Vagina (tissue), 2 donors: ENCODE measurements around the gene CASKIN2. TPM values are rescaled to one million over a fixed set of nuclear protein-coding genes. Genes with fewer than 3 reads are reported as not detected.
A peak's percentile ranks its signal among the peaks of the same experiment; 100 is the strongest.

Source experiments
- DNase-seq, 2 donors: peaks; one replicate each; pipeline ENCODE4 v3.0.0-alpha.2; 2017; ENCODE audit errors: extremely low spot score in 2 of 2
- H3K27ac ChIP-seq: fragments of 200-600 bp; sonication (generic); one replicate; pipeline ENCODE4 v1.5.1; 2019
- H3K27me3 ChIP-seq: fragments of 200-600 bp; sonication (generic); one replicate; pipeline ENCODE4 v1.5.1; 2019
- H3K36me3 ChIP-seq, 2 donors: fragments of 200-600 bp; sonication (generic); one replicate each; pipeline ENCODE4 v1.5.1; 2017 to 2019
- H3K4me1 ChIP-seq: fragments of 200-600 bp; sonication (generic); one replicate; pipeline ENCODE4 v1.5.1; 2019
- H3K4me3 ChIP-seq, 2 donors: fragments of 200-600 bp; sonication (generic); 1 replicate in 1 of 2; 2 replicates in 1 of 2; pipeline ENCODE4 v1.5.1; 2016 to 2019
- H3K9me3 ChIP-seq: fragments of 200-600 bp; sonication (generic); one replicate; pipeline ENCODE4 v1.5.1; 2019
- POLR2A ChIP-seq, 2 donors: fragments of 450-650 bp; IDR thresholded peaks; one replicate each; pipeline ENCODE4 v1.6.1; 2017; ENCODE audit warnings: antibody characterized with exemption in 2 of 2, mild to moderate bottlenecking in 2 of 2, moderate library complexity in 2 of 2
- POLR2AphosphoS5 ChIP-seq, 2 donors: sonication (generic); formaldehyde crosslinking; IDR thresholded peaks; one replicate each; pipeline ENCODE4 v1.9.0; 2017; ENCODE audit warnings: antibody characterized with exemption in 2 of 2, mild to moderate bottlenecking in 2 of 2, low read depth in 1 of 2; ENCODE audit not compliant: insufficient read depth in 1 of 2
- intact Hi-C: fragments of 100-400 bp; cut with DNase I; formaldehyde crosslinking; loops from one replicate; pipeline ENCODE4 v1.15.1; 2023
- total RNA-seq: library from RNA; depleted of rRNA; stranded (reverse); fragments of >200 nt; gene quantifications from one replicate; pipeline ENCODE4 v1.2.3, GENCODE V29; 2016
- TF ChIP-seq, protein P1 (sequence below), 3 experiments: fragments of 450-650 bp in 2 of 3; fragments of 200-600 bp in 1 of 3; sonication (generic) in 1 of 3; IDR thresholded peaks; one replicate each; pipeline ENCODE4 v1.5.1; 2017 to 2019; ENCODE audit warnings: antibody characterized with exemption in 3 of 3, mild to moderate bottlenecking in 2 of 3, moderate library complexity in 2 of 3

Gene CASKIN2
- total RNA-seq, 1 donor from 2014 or later, result 19.9 TPM

- H3K36me3 ChIP-seq, result peaks cover 0 to 46% of the 10 kb centered on the region in 2 donors
- TF ChIP-seq POLR2A (IDR thresholded peaks at IDR 0.05) (no peak), POLR2AphosphoS5 (IDR thresholded peaks at IDR 0.05; ENCODE audit: insufficient read depth in 1 of 2, low read depth in 1 of 2) (no peak)
- TF ChIP-seq, protein P1, sequence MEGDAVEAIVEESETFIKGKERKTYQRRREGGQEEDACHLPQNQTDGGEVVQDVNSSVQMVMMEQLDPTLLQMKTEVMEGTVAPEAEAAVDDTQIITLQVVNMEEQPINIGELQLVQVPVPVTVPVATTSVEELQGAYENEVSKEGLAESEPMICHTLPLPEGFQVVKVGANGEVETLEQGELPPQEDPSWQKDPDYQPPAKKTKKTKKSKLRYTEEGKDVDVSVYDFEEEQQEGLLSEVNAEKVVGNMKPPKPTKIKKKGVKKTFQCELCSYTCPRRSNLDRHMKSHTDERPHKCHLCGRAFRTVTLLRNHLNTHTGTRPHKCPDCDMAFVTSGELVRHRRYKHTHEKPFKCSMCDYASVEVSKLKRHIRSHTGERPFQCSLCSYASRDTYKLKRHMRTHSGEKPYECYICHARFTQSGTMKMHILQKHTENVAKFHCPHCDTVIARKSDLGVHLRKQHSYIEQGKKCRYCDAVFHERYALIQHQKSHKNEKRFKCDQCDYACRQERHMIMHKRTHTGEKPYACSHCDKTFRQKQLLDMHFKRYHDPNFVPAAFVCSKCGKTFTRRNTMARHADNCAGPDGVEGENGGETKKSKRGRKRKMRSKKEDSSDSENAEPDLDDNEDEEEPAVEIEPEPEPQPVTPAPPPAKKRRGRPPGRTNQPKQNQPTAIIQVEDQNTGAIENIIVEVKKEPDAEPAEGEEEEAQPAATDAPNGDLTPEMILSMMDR (IDR thresholded peaks at IDR 0.05), result no peak
- no peaks in the 10 kb centered on the region for H3K9me3 ChIP-seq
- H3K27me3 ChIP-seq, result no peaks in the 10 kb centered on the region
- peaks cover 31% of the 10 kb centered on the region for H3K4me1 ChIP-seq
- intact Hi-C loops, result no loop called here
- no peak overlapping the region for H3K27ac ChIP-seq
- H3K4me3 ChIP-seq, result no peak overlapping the region
- DNase-seq, result no peak
Observed at GRCh38 chr17:75506134-75506533, 9.2 kb downstream of the CASKIN2 start.

DNA sequence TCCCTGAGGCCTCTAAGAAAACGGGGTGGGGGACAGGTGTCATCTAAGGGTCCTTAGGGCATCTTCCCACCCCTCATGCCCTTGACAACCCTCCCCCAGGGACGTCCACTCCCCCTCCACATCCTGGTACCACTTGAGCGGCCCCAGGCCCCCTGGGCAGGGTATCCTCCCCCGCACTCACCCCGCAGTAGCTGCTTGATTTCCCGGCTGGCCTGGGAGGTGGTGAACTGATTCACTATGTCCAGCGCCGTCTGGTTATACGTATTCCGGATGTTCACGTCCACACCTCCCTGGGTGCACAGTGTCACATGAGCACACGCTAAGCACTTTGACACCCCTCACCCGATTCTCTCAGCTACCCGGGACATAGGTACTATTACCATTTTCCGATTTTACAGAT, 9.7 kb downstream of the CASKIN2 start:
- Histone ChIP-seq H3K4me1 (peaks cover 31% of the 10 kb centered on the region), H3K9me3 (no peaks in the 10 kb centered on the region), H3K4me3 (no peak overlapping the region), H3K27me3 (no peaks in the 10 kb centered on the region), H3K36me3 (peaks cover 0 to 51% of the 10 kb centered on the region in 2 donors), H3K27ac (no peak overlapping the region)
- intact Hi-C loops, result no loop called here
- no peak for DNase-seq
- TF ChIP-seq POLR2A (IDR thresholded peaks at IDR 0.05) (no peak), POLR2AphosphoS5 (IDR thresholded peaks at IDR 0.05; ENCODE audit: insufficient read depth in 1 of 2, low read depth in 1 of 2) (no peak)
- TF ChIP-seq, protein P1 (IDR thresholded peaks at IDR 0.05), result no peak

- Histone ChIP-seq H3K27ac (no peak overlapping the region), H3K4me1 (peaks cover 27% of the 10 kb centered on the region), H3K9me3 (no peaks in the 10 kb centered on the region), H3K36me3 (peaks cover 0 to 57% of the 10 kb centered on the region in 2 donors), H3K4me3 (no peak overlapping the region), H3K27me3 (no peaks in the 10 kb centered on the region)
- no peak for DNase-seq
- TF ChIP-seq, protein P1 (IDR thresholded peaks at IDR 0.05), result no peak
- TF ChIP-seq POLR2AphosphoS5 (IDR thresholded peaks at IDR 0.05; ENCODE audit: insufficient read depth in 1 of 2, low read depth in 1 of 2) (no peak), POLR2A (IDR thresholded peaks at IDR 0.05) (no peak)
- intact Hi-C loops, result no loop called here
Observed at GRCh38 chr17:75505152-75505409, 10.3 kb downstream of the CASKIN2 start.

DNA sequence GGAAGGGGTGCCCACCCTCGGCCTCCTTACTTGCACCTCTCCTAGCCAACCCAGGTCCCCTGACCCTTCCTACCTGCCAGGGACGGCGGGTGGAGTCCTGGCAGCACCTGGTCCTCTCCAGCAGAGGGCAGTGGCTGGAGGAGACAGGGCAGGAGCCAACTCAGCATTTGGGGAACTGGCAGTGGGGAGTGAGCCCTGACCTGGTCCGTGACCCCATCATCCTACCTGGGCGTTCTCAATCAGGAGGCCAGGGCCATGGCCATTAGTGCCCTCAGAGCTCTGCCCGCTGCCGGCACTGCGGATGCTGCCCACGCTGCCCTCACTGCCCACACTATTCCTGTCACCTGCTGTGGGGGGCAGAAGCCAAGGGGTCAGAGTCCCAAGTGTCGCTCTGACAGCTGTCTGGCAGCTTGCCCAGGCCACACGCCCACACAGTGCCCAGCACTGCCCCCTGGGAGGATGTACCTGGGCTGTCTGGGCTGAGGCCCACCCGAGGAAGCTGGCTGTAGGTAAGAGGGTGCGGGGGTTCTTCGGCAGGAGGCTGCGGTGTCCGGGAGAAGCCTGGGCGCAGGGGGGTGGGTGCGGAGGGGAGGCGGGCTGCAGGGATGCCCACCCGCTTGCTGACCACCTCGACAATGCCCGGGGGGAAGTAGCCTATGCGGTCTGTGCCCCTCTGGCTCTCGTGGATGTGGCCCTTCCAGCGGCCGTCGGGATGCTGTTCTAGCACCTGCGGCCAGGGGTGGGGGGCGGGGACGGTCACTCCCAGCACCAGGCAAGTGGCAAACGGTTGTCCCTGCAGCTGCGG, 10.8 kb downstream of the CASKIN2 start:
- TF ChIP-seq POLR2AphosphoS5 (IDR thresholded peaks at IDR 0.05; ENCODE audit: insufficient read depth in 1 of 2, low read depth in 1 of 2), result peak in 1 of 2 donors; percentile 17
- TF ChIP-seq, protein P1 (IDR thresholded peaks at IDR 0.05), result peak in 2 of 3 experiments; percentile 32 to 34
- TF ChIP-seq POLR2A (IDR thresholded peaks at IDR 0.05), result no peak
- peaks cover 27% of the 10 kb centered on the region for H3K4me1 ChIP-seq
- H3K4me3 ChIP-seq, result no peak overlapping the region
- H3K36me3 ChIP-seq, result peaks cover 0 to 59% of the 10 kb centered on the region in 2 donors
- no peak for DNase-seq
- H3K27me3 ChIP-seq, result no peaks in the 10 kb centered on the region
- intact Hi-C loops, result no loop called here
- H3K9me3 ChIP-seq, result no peaks in the 10 kb centered on the region
- no peak overlapping the region for H3K27ac ChIP-seq

DNA sequence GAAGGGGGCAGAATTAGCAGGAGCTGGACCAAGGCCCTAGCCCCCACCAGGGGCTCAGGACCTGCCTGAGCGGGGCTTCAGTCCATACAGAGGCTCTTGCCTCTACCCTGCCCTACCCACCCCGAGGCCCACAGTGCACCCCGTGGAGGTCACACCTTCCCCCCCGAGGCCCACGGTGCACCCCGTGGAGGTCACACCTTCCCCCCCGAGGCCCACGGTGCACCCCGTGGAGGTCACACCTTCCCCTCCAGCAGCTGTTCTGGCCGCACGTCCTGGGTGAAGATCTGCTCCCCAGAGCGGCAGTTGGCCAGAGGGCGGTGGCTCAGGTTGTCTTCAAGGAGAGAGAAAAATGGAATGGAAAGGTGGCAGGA, 11.4 kb downstream of the CASKIN2 start:
- H3K36me3 ChIP-seq, result peaks cover 0 to 61% of the 10 kb centered on the region in 2 donors
- no peak for DNase-seq
- TF ChIP-seq POLR2A (IDR thresholded peaks at IDR 0.05), result no peak
- TF ChIP-seq, protein P1 (IDR thresholded peaks at IDR 0.05), result no peak
- no peak for TF ChIP-seq POLR2AphosphoS5 (IDR thresholded peaks at IDR 0.05; ENCODE audit: insufficient read depth in 1 of 2, low read depth in 1 of 2)
- H3K9me3 ChIP-seq, result no peaks in the 10 kb centered on the region
- H3K27ac ChIP-seq, result no peak overlapping the region
- no peak overlapping the region for H3K4me3 ChIP-seq
- H3K4me1 ChIP-seq, result peaks cover 25% of the 10 kb centered on the region
- intact Hi-C loops, result no loop called here
- no peaks in the 10 kb centered on the region for H3K27me3 ChIP-seq
